ENCODE measurements around the gene NT5C3B. TPM values are rescaled to one million over a fixed set of nuclear protein-coding genes. Genes with fewer than 3 reads are reported as not detected.
"Not testable (repeated sequence)": the region's sequence is repeated elsewhere in the genome, so short reads cannot be mapped to it uniquely, and the experiment has no call there.

NT5C3B gene
- total RNA-seq, 1 donor from 2014 or later, result 18.3 TPM

GRCh38 chr17:41860254-41860931, 24.4 kb upstream of the NT5C3B start:
- Histone ChIP-seq H3K36me3 (no peaks in the 10 kb centered on the region), H3K27me3 (ENCODE audit: low read depth) (no peaks in the 10 kb centered on the region), H3K9me3 (replicated peaks) (no peaks in the 10 kb centered on the region), H3K27ac (replicated peaks) (no peak overlapping the region), H3K4me3 (no peak overlapping the region), H3K4me1 (peaks cover 58% of the 10 kb centered on the region)
- no peak for TF ChIP-seq CTCF (IDR thresholded peaks at IDR 0.05; ENCODE audit: borderline replicate concordance)
- no peak for DNase-seq
- intact Hi-C loops (cut with micrococcal nuclease), result no loop called here

- H3K27me3 ChIP-seq (ENCODE audit: low read depth); DNase-seq; H3K27ac ChIP-seq (replicated peaks); intact Hi-C loops (cut with micrococcal nuclease); H3K9me3 ChIP-seq (replicated peaks); H3K4me3 ChIP-seq: not testable (repeated sequence)
- peaks cover 25% of the 10 kb centered on the region for H3K4me1 ChIP-seq
- peaks cover 21% of the 10 kb centered on the region for H3K36me3 ChIP-seq
Observed at GRCh38 chr17:41851382-41851781, 15.3 kb upstream of the NT5C3B start.

- intact Hi-C loops (cut with micrococcal nuclease), result no loop called here
- Histone ChIP-seq H3K36me3 (peaks cover 15% of the 10 kb centered on the region), H3K4me1 (peaks cover 25% of the 10 kb centered on the region), H3K27ac (replicated peaks) (peak overlapping the region; percentile 43), H3K4me3 (no peak overlapping the region), H3K27me3 (ENCODE audit: low read depth) (no peaks in the 10 kb centered on the region), H3K9me3 (replicated peaks) (no peaks in the 10 kb centered on the region)
- no peak for TF ChIP-seq CTCF (IDR thresholded peaks at IDR 0.05; ENCODE audit: borderline replicate concordance)
- no peak for DNase-seq
Observed at GRCh38 chr17:41849251-41849990, 13.4 kb upstream of the NT5C3B start.

- H3K27me3 ChIP-seq (ENCODE audit: low read depth), result no peaks in the 10 kb centered on the region
- no peak overlapping the region for H3K4me3 ChIP-seq
- H3K9me3 ChIP-seq (replicated peaks), result no peaks in the 10 kb centered on the region
- no peak for TF ChIP-seq CTCF (IDR thresholded peaks at IDR 0.05; ENCODE audit: borderline replicate concordance)
- intact Hi-C loops (cut with micrococcal nuclease), result no loop called here
- DNase-seq, result no peak
- H3K36me3 ChIP-seq, result peaks cover 9% of the 10 kb centered on the region
- H3K27ac ChIP-seq (replicated peaks), result peak overlapping the region; percentile 43
- peaks cover 25% of the 10 kb centered on the region for H3K4me1 ChIP-seq
Observed at GRCh38 chr17:41848788-41849187, 12.8 kb upstream of the NT5C3B start.

- Histone ChIP-seq H3K27ac (replicated peaks) (no peak overlapping the region), H3K4me1 (peaks cover 11% of the 10 kb centered on the region), H3K4me3 (no peak overlapping the region), H3K36me3 (no peaks in the 10 kb centered on the region), H3K27me3 (ENCODE audit: low read depth) (no peaks in the 10 kb centered on the region), H3K9me3 (replicated peaks) (no peaks in the 10 kb centered on the region)
- TF ChIP-seq CTCF (IDR thresholded peaks at IDR 0.05; ENCODE audit: borderline replicate concordance), result no peak
- DNase-seq, result no peak
- intact Hi-C loops (cut with micrococcal nuclease), result no loop called here
Observed at GRCh38 chr17:41844971-41845370, 8.9 kb upstream of the NT5C3B start.

GRCh38 chr17:41840781-41841180, 4.7 kb upstream of the NT5C3B start:
- H3K9me3 ChIP-seq (replicated peaks); H3K27ac ChIP-seq (replicated peaks); intact Hi-C loops (cut with micrococcal nuclease); DNase-seq; H3K27me3 ChIP-seq (ENCODE audit: low read depth); H3K4me3 ChIP-seq; H3K36me3 ChIP-seq: not testable (repeated sequence)
- peaks cover 11% of the 10 kb centered on the region for H3K4me1 ChIP-seq

- H3K27ac ChIP-seq (replicated peaks); intact Hi-C loops (cut with micrococcal nuclease); H3K36me3 ChIP-seq; H3K9me3 ChIP-seq (replicated peaks); H3K4me3 ChIP-seq; DNase-seq; H3K27me3 ChIP-seq (ENCODE audit: low read depth): not testable (repeated sequence)
- peaks cover 24% of the 10 kb centered on the region for H3K4me1 ChIP-seq
Observed at GRCh38 chr17:41839448-41839847, 3.4 kb upstream of the NT5C3B start.
